ENCODE measurements around the gene HSPA4.
"Not testable (repeated sequence)": the region's sequence is repeated elsewhere in the genome, so short reads cannot be mapped to it uniquely, and the experiment has no call there.

The HSPA4 gene

DNA sequence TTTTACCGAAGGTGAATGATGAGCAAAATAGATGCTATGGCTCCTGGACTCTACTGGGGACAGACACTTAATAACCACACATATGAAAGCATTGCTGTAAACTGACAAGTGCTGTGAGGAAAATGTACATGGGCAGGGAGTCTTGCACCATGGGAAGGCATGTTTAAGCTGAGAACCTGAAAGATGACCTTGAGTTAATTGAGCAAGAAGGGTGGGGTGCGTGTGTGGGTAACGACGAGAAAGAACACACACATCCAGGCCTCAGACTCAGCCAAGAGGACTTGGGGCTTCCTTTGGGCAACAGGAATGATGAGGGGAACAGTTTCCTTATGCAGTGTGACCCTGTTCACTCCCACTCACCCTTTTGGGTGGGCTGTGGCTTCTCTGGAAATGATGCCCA lies 73.1 kb downstream of the HSPA4 start:
- no peak for DNase-seq (ENCODE audit: low read depth)

DNA sequence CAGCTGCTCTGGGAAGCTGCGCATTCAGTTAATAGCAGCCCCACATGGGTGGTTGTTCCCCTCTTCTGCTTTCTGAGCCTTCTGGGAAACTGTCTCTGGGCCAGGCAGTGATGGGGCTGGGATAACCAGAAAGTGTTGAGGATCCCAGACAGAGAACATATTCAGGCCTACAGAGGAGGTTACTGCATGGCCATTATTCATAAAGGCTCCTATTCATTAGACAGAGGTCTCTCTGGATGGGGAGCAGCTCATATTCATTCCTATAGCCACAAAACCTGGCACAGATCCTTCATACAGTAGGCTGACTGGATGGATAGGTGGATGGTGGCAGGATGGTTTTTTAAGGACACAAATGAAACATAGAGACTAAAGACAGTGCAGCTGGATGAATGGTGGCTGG lies 76.3 kb downstream of the HSPA4 start:
- no peak for DNase-seq (ENCODE audit: low read depth)

DNA sequence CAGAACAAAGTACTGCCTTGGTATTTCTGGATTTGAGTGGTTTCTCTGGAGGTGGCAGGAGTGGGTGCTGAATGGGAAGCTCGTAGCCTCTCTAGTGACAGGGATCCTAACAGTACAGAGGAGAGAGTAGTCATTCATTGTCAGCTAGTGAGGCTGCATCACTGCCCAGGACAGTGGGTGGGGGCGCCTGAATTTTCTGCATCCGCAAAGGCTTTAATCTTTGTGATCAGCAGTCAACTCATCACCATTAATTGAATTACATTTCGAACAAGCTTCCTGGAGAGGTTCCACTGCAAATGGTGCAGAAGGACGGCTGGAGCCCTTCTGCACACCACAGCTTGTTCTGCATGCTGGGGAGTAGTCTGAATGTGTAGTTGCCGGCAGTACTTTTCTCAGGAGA lies 77.5 kb downstream of the HSPA4 start:
- no peak for DNase-seq (ENCODE audit: low read depth)

DNA sequence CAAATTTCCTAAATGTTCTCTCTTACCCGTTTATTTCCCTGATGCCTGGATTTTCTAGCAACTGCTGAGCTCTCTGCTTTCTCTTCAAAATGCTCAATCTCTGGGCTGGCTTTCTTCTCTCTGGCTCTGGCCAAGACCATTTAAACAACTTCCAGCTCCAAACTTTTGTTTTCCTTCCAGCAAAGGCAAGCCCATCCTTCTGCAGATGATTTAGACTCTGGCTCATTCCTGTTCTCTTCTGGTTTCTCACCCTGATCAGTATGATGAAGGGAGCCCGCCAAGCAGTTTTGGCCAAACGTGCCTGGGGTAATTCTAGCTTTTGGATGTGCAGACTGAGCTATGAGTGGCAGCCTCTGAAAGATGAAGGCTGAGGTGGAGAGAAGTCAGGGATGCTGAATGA lies 78.1 kb downstream of the HSPA4 start:
- no peak for DNase-seq (ENCODE audit: low read depth)

DNA sequence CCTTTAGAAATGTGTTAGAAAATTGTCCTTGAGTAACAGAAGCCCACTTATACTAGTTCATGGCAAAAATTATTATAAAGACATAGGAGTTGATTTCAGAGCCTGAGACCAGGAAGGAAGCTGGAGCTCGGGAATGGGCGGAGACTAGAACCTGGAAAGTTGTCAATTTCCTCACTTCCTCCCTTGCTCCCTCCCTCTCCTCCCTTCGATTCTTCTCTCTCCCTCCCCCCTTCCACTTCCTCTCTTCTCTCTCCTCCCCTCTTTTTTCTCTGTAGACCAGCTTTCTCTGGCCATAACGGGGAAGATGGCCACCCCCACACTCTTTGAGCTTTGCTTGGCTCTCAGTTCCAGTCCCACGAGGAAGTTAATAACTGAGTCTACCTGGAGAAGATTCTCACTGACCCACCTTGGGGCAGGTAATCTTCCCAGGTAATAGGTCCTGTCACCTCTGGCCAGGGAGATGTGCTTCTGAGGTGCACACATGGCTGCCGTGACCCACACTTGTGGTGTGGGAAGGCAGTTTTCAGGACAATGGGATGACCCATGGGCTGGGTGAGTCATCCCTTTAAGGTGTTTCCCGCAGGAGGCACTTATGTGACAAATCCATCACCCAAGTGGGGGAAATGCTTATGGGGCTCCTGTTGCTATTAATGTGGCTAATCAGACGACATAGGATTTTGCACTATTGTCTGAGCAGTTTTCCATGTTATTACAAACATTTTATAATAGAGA lies 78.7 kb downstream of the HSPA4 start:
- DNase-seq (ENCODE audit: low read depth) = no peak

DNA sequence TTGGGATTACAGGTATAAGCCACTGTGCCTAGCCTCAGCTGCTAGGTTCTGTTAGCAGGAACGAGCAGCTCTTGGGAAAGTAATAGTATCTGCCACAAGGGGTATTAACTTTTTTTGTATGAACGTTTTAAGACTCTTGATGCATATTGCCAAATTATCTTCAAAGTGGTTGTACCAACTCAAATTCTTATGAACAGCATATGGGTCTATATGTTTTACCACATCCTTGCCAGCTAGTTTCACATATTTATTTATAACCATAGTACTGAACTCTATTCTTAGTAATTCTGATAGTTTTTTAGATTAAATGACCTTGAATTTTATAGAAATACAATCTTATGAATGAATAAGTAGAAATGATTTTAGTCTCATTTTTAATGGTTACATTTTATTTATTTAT lies 80.9 kb downstream of the HSPA4 start:
- no peak for DNase-seq (ENCODE audit: low read depth)

DNA sequence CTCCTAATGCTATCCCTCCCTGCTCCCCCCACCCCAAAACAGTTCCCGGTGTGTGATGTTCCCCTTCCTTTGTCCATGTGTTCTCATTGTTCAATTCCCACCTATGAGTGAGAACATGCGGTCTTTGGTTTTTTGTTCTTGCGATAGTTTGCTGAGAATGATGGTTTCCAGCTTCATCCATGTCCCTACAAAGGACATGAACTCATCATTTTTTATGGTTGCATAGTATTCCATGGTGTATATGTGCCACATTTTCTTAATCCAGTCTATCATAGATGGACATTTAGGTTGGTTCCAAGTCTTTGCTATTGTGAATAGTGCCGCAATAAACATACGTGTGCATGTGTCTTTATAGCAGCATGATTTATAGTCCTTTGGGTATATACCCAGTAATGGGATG lies 81.4 kb downstream of the HSPA4 start:
- DNase-seq (ENCODE audit: low read depth) = not testable (repeated sequence)

DNA sequence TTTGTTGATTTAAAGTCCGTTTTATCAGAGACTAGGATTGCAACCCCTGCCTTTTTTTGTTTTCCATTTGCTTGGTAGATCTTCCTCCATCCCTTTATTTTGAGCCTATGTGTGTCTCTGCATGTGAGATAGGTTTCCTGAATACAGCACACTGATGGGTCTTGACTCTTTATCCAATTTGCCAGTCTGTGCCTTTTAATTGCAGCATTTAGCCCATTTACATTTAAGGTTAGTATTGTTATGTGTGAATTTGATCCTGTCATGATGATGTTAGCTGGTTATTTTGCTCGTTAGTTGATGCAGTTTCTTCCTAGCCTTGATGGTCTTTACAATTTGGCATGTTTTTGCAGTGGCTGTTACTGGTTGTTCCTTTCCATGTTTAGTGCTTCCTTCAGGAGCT lies 85.1 kb downstream of the HSPA4 start:
- not testable (repeated sequence) for DNase-seq (ENCODE audit: low read depth)

DNA sequence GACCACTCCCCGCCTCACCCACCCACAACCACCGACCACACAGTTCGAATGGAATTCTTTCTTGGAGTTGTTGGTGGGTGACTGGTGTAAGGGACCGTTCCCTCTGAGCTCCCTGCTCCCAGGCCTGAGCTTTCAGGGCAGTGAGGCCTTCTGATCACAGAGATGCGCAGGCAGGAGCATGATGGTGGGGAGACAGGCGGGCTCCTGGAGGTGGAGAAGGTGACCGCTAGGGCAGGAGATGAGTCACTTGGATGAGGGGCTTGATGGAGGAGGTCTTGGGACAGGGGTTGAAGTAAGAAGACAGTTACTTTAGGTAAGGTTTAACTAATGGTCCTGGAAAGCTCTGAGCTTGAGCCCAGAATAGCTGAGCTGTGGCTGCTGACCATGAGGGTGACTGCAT lies 88.5 kb downstream of the HSPA4 start:
- no peak for DNase-seq (ENCODE audit: low read depth)

DNA sequence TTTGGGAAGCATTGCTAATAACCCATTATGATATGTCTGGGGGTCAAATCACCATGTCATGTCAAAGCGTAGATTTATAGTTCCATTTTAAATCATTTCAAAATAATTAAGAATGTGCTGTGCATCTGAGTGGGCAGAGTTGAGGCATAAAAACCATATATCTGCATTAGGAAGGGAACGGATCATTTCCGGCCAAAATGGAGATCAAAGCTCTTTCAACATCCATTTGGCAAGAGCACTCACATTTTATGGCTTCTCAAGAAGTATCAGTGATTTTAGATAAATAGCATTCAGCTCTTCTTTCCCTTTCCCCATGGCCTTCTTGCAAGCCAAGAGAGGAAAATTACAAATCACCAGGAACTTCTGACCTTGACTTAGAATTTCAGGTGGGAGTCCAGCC lies 89.9 kb downstream of the HSPA4 start:
- DNase-seq (ENCODE audit: low read depth) = no peak

DNA sequence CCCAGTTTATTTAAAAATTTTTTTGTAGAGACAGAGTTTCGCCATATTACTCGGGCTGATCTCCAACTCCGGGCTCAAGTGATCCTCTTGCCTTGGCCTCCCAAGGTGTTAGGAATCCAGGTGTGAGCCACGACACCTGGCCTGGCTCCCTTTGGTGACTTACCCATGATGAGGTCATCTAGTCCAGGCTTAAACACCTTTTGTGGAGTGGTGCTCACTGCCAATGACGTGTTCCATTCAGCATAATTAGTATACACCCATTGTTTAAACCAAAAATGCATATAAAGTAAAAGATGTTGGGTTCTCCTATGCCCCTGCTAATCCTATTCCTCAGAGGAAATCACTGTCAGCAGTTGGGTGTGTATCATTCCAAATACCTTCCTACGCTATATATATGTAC lies 91.0 kb downstream of the HSPA4 start:
- DNase-seq (ENCODE audit: low read depth) = no peak

DNA sequence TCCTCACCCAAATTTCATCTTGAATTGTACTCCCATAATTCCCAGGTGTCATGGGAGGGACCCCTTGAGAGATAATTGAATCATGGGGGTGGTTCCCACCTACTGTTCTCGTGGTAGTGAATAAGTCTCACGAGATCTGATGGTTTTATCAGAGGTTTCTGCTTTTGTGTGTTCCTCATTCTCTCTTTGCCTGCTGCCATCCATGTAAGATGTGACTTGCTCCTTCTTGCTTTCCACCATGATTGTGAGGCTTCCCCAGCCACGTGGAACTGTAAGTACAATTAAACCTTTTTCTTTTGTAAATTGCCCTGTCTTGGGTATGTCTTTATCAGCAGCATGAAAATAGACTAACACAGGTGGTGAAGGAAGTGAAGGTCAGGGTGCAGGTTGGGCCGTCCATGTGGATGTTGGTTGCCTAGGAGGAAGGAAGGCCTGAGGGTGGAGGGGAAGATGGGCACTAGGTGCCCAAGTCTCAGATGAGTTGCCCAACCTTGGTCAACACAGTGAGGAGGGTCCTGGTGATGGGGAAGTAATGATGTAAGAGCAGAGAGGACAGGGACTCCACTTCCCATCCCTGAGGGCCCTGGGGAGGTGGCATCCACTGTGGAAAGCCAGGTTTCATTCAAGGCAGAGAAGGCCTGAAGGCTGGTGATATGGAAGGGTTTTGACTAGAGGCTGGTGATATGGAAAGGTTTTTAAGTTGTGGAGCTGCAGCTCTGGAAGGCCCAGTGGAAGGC lies 92.6 kb downstream of the HSPA4 start:
- DNase-seq (ENCODE audit: low read depth) = no peak

DNA sequence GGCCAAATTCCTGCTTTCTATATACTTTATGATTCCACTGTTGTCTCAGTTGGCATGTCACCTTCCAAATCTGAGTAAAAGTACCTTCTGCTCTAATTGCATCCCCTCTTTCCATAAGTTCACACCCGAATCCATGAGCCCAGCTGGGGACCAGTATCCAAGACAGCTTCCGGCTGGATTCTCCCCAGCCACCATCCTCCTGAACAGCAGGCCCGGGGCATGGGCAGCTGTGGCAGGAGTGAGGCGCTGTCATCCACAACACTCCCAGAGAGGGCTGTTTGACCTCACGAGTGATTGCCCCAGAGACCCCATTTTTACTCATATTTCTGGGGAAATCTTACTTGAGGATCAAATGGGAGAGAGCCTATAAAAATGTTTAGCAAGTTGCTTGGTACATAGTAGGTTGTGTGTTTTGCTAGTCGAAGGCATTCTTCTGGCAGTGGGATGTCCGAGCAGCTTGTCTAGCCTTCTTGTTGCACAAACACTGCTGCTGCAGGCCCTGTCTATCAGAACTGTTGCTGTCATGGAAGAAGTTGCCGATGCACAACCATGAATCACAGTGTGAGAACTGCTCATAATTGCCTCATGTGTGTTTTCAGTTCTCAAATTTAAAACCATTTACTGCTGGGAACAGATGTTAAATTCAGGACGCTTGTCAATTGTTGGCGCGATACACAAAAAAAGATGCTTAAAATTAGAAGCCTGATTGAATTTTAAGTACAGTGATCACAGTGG lies 93.8 kb downstream of the HSPA4 start:
- no peak for DNase-seq (ENCODE audit: low read depth)

DNA sequence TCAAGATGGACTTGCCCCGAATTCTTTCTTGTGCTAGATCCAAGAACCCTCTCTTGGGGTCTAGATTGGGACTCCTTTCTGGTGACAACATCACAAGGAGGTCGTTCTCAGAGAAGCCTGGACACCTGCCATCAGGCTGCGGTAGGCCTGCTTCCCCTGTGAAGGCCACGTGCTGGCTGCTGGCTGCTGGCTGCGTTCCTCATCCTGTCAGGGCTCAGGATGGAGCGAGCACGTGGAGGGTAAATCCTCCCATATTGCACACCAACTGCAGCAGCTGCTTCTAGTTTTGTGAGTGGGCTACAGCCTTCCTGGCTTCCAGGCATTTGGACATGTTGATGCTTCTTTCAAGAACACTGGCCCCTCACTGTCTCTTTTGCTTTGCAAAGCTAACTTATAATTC lies 95.6 kb downstream of the HSPA4 start:
- no peak for DNase-seq (ENCODE audit: low read depth)

DNA sequence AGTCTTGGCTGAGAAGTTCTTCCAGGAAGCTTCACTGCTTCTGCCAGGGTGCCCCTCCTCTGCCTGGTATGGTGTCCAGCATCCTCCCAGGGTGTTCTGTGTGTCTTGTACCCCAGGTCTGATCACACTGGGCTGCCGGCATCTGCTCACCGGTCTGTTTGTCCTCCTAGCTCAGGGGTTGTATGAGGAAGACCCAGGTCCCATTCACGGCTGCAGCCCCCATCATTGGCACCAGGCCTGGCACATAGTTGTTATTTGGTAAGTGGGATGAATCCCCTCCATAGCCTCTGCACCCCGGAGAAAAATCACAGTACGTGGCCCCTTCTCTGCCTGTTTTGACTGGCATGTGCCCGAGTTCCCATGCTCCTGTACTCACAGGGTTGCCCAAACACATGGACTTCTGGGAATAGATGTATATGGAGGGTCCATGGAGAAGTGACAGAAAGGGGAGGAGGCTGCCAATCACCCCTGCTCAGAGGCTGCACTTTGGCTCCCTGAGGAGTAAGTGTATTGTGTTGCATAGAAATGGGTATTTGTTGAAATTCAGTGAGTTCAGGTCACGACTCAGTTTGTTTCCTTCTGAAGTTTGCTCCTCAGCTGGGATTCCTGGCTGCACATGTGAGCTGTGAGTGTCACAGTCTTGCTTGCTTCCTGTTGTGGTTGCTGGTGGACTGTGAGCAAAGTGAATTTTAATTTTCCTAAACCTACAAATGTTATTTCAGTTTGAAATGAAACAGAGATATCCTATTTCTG lies 96.2 kb downstream of the HSPA4 start:
- DNase-seq (ENCODE audit: low read depth) = no peak

DNA sequence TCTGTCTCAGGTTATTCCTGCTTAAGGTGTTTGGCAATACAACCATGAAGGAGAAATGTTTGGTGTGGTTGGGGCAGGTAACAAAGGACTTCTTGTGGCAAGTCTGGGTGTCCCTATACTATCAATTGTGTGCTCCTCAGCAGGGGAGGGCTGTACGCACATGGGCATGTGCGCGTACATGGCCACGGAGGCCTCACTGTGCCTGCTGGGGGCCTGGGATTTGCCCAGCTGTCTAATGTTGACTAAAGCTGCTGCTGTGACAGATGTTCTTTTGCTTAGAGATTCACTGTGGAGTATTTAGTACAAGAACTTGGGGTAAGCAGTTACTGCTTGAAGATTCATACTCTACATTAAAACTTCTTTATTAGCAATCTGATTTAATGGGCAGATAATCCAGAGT lies 97.5 kb downstream of the HSPA4 start:
- no peak for DNase-seq (ENCODE audit: low read depth)

DNA sequence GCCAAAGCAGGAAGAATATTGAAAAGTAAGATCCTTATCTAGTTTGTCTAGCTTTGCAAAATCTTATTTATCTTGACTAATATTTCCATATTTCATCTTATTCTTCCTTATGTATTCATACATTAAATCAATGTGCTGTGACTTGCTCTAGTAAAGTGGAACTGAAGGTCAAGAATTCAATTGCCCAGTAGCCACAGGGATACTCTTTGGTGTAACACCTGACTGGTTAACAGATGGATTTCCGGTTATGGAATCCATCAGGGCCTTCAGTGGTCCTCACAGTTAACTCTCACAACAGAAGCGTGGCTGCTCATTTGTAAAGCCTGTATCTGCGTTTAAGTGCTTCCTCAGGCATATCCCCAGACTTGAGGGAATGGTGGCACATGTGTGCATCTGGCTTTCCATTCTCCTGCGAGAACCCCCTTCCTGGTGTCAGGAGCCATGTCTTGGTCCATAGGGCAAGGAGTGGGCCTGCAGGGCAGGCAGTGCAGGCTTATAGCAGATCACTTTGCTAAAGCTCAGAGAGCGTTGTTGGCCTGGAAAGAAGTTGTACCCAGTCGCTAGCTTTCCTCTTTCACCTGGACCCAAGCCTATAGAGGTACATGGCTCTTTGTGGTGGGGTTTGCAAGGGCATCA lies 99.2 kb downstream of the HSPA4 start:
- DNase-seq (ENCODE audit: low read depth) = no peak

DNA sequence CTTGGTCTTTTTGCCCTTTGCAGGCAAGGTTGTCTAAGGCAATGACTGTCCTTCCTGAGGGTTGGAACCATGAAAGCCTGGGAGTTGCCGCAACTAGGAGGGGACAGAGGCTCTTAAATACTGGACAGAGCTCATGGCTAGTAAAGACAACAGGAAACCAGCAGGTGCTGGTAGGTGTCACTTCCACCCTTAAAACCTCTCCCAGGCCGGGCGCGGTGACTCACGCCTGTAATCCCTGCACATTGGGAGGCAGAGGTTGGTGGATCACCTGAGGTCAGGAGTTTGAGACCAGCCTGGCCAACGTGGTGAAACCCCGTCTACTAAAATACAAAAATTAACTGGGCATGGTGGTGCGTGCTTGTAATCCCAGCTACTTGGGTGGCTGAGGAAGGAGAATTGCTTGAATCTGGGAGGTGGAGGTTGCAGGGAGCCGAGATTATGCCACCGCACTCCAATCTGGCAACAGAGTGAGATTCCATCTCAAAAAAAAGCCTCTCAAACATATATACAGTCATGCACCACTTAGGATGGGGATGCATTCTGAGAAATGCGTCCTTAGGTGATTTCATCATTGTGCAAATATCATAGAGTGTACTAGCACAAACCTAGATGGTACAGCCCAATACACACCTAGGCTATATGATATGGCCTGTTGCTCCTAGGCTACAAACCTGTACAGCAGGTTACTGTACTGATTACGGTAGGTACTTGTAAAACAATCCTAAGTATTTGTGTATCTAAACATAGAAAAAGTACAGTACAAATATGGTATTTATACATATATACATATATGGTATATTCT lies 102.7 kb downstream of the HSPA4 start:
- no peak for DNase-seq (ENCODE audit: low read depth)

DNA sequence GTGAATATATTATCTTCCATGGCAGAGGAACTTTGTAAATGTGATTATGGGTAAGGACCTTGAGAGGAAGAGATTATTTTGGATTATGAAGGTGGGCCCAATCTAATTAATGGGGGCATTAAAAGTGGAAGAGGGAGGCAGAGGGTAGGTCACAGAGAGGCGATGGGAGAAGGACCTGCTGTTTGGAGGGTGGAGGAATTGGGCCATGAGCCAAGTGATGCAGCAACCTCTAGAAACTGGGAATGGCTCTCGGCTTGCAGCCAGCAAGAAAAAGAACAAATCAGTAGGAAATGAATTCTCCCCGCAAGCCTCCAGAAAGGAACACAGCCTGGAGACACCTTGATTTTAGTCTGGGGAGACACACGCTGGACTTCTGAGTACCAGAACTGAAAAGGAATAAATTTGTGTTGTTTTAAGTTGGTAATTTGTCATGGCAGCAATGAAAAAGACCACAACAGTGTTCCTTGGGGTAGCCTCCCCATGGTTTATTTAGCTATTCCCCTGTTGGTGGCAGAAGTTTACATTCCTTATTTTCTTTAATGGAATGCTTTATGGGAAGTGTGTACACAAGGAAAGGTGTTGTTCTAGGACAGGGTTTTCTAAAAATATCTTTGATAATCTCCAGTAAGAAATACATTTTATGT lies 103.6 kb downstream of the HSPA4 start:
- no peak for DNase-seq (ENCODE audit: low read depth)

All from stimulated activated CD8-positive, alpha-beta memory T cell treated with anti-CD3 and anti-CD28 coated beads, Interleukin-12 subunit alpha, Interleukin-12 subunit beta, amount 100 ng/mL, for 4 hours (primary cell).